Superior temporal gyrus (tissue), 1 donor: ENCODE measurements around the gene PPP1R12B.
"Not testable (repeated sequence)": the region's sequence is repeated elsewhere in the genome, so short reads cannot be mapped to it uniquely, and the experiment has no call there.

Experiments used
- DNase-seq: peaks from one replicate; pipeline ENCODE4 v3.0.0-alpha.2; 2016; ENCODE audit errors: extremely low spot score

The PPP1R12B gene

GRCh38 chr1:202343652-202344349, 4.7 kb upstream of the PPP1R12B start:
- DNase-seq = peak; percentile 85

GRCh38 chr1:202348005-202348508, 442 bp upstream of the PPP1R12B start:
- no peak for DNase-seq

GRCh38 chr1:202349206-202349928, 868 bp downstream of the PPP1R12B start:
- DNase-seq = peak; percentile 55

GRCh38 chr1:202351725-202352124, 3.2 kb downstream of the PPP1R12B start:
- no peak for DNase-seq

GRCh38 chr1:202352583-202353197, 4.2 kb downstream of the PPP1R12B start:
- not testable (repeated sequence) for DNase-seq

GRCh38 chr1:202355944-202356553, 7.5 kb downstream of the PPP1R12B start:
- DNase-seq = no peak

GRCh38 chr1:202357506-202357905, 9.0 kb downstream of the PPP1R12B start:
- no peak for DNase-seq

- no peak for DNase-seq
Measured at GRCh38 chr1:202361224-202361623, 12.7 kb downstream of the PPP1R12B start.

GRCh38 chr1:202361701-202362100, 13.2 kb downstream of the PPP1R12B start:
- no peak for DNase-seq

GRCh38 chr1:202362212-202362611, 13.7 kb downstream of the PPP1R12B start:
- no peak for DNase-seq

GRCh38 chr1:202365092-202365815, 16.8 kb downstream of the PPP1R12B start:
- no peak for DNase-seq

- DNase-seq = peak; percentile 72
Measured at GRCh38 chr1:202367271-202367670, 18.8 kb downstream of the PPP1R12B start.

GRCh38 chr1:202370906-202371305, 22.4 kb downstream of the PPP1R12B start:
- not testable (repeated sequence) for DNase-seq

- DNase-seq = no peak
Measured at GRCh38 chr1:202374099-202374498, 25.6 kb downstream of the PPP1R12B start.

- not testable (repeated sequence) for DNase-seq
Measured at GRCh38 chr1:202375175-202375574, 26.7 kb downstream of the PPP1R12B start.

- no peak for DNase-seq
Measured at GRCh38 chr1:202376247-202376646, 27.7 kb downstream of the PPP1R12B start.

- not testable (repeated sequence) for DNase-seq
Measured at GRCh38 chr1:202379884-202380529, 31.5 kb downstream of the PPP1R12B start.

GRCh38 chr1:202380535-202380934, 32.0 kb downstream of the PPP1R12B start:
- DNase-seq = not testable (repeated sequence)

- DNase-seq = not testable (repeated sequence)
Measured at GRCh38 chr1:202381867-202382266, 33.4 kb downstream of the PPP1R12B start.

GRCh38 chr1:202395831-202396230, 47.3 kb downstream of the PPP1R12B start:
- not testable (repeated sequence) for DNase-seq

GRCh38 chr1:202397256-202397655, 48.8 kb downstream of the PPP1R12B start:
- no peak for DNase-seq
